Panc1 (cell line): ENCODE measurements around the gene FRMD4A.

ENCODE experiments used
- POLR2AphosphoS5 ChIP-seq: IDR thresholded peaks from 2 replicates; pipeline ENCODE4 v1.6.1; 2012; ENCODE audit warnings: mild to moderate bottlenecking, low read depth, low read length, moderate library complexity
- TF ChIP-seq, protein P1 (sequence below): fragments of 450-650 bp; IDR thresholded peaks from 2 replicates; pipeline ENCODE4 v1.5.1; 2017; ENCODE audit warnings: mild to moderate bottlenecking

DNA sequence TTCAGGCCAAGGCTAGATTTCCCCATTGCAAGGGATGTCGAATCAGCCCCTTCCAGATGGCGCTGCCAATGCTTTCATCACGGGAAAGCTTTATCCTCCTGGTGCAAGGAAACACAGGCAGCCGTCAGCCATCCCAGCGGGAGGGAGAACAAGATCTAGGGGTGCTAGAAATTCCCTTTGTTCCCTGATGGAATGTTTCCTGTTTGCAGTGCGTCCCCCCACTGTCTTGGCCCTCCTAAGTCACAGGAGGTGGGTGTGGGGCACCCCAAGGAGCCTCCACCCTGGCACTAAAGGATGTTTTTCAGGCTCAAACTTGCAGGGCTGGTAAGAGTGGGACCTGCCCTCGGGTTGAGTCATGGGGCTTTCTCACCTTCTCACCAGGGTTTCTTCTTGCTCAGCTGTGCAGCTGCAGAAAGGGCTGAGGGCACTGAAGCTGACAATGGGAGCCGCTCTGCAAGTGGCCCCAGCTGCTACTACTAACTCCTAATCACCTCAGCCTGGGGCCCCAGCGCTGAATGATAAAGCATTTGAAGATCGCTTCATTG is 640.4 kb downstream of the FRMD4A start:
- TF ChIP-seq, protein P1, sequence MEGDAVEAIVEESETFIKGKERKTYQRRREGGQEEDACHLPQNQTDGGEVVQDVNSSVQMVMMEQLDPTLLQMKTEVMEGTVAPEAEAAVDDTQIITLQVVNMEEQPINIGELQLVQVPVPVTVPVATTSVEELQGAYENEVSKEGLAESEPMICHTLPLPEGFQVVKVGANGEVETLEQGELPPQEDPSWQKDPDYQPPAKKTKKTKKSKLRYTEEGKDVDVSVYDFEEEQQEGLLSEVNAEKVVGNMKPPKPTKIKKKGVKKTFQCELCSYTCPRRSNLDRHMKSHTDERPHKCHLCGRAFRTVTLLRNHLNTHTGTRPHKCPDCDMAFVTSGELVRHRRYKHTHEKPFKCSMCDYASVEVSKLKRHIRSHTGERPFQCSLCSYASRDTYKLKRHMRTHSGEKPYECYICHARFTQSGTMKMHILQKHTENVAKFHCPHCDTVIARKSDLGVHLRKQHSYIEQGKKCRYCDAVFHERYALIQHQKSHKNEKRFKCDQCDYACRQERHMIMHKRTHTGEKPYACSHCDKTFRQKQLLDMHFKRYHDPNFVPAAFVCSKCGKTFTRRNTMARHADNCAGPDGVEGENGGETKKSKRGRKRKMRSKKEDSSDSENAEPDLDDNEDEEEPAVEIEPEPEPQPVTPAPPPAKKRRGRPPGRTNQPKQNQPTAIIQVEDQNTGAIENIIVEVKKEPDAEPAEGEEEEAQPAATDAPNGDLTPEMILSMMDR, result no peak
- TF ChIP-seq POLR2AphosphoS5, result no peak
